NAMALWA (cell line): ENCODE results near the gene GMPPA.

Source experiments
- DNase-seq: peaks from one replicate; pipeline ENCODE4 v3.0.0-alpha.2; 2015; ENCODE audit warnings: low spot score

GMPPA gene

DNA sequence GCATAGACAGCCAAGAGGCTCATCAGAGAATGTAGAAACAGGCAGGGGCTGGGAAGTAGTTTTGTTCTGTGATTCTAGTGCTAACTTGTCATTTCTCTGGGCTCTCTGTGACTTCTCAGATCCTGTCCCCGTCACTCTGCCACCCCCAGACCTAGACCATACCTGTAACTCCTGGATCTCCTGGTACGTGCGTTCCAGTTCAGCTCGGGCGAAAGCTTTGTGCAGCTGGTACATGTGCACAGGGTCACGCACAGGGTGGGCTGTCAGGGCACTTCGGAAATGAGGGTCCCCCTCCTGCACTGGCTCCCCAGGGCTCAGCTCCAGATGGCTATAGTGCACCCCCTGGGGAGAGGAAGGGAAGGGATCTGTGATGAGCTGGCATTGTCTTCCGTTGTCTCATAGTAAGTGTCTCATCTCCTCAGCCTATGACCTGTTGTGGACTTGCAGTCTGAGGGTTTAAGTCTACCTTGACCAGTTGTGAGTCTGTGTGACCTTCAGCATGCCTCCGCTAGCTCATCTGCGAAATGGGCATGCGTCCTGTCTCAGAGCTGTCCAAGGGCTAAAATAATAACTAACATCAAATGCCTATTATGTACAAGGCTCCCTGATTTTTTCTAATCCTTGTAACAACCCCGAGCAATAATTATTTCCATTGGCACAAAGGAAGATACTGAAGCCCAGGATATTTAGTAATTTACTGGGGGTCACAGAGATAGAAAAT, 42.3 kb downstream of the GMPPA start:
- DNase-seq: no peak

DNA sequence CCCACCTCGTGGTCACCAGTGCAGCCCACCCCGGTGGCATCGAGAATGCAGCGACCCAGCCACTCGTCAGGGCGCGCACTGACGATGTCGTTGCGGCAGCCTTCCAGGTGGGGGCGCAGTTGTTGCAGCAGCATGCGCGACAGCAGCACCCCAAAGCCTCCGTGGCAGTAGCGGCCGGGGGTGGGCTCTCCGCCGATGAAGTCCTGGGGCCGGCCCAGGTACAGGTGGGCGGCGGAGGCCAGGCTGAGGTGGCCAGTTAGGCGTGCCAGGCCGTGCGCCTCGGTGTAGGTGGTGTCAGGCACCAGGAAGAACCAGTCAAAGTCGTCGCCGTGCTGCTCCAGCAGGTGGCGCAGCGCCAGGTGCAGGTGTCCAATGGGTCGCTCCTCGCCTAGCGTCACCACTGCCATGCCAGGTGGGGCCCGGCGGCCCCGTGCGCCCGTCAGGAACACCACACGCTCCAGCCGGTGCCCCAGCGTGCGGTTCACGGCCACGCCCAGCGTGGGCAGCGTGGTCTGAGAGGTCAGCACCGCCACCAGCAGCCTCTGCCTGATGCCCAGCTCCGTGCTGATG, 43.0 kb downstream of the GMPPA start:
- DNase-seq: peak; percentile 91

DNA sequence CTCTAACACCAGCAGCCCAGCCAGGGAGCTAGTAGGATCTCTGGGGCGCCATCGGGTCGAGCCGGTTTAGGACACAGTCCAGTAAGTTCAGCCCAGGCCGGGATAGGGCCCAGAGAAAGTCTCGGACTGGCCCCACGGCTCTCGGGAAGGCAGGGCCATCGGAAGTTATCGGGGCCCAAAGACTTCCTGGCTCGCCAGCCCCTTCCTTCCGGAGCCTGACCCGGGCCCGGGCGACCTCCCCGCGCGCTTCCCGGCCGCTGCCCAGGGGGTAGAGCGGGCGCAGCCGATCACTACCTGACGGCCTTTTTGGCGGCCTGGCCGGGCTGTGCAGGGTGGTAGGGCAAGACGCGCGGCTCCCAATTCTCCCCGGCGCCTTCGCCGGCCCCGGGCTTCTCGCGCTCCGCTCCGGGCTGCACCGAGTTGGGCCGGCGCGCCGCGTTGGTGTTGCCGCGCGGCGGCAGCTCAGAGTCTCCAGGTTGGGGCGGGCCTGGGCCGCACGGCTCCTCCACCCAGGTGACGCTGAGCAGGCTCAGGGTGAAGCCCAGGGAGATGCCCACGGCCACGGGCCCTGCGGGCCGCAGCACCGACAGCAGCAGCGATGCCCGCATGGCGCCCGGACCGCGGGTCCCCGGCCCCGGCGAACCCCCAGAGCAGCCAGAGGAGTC, 44.4 kb downstream of the GMPPA start:
- peak; percentile 35 for DNase-seq

DNA sequence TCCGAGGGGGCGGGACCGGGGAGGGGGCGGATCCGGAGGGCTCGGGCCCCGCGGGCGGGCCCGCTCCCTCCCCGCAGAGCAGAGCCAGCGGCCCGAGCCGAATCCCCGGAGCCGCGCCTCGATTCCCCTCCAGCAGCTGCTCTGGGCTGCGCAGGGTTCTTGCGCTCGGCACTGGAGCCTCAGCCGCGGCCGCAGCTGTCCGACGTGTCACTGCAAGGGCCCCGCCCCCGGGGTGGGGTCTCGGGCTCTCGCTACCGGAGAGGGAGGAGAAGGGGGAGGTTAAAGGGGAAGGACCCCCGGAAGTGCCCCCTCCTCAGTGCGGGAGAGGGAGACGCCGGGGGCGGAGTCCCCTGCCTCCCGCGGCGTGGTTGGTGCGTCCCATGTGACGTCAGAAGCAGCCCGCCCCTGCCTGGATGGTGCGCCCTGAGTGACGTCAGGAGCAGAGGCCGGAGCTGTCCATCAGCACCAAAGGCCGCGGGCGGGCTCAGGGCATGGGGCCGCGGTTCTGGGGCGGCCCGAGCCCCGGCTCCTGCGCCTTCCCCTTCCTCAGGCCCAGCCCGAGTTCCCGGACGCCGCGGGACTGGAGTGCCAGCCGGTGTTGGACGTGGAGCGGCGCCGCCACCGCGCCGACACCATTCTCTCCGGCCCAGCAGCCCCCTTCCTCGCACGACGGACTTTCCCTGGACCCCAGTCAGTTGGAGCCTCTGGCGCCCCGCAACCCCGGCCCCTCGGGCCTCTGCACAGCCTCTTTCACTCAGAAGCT, 45.1 kb downstream of the GMPPA start, which contains the start of the genes CHPF and TMEM198:
TSS of gene CHPF (minus strand) at position 214 of the 763 bp plus-strand sequence. CDS start 271 bp downstream, outside the sequence.
TSS of gene TMEM198 (plus strand) at position 433 of the 763 bp plus-strand sequence. CDS start 700 bp downstream, outside the sequence.
- DNase-seq: peak; percentile 99

DNA sequence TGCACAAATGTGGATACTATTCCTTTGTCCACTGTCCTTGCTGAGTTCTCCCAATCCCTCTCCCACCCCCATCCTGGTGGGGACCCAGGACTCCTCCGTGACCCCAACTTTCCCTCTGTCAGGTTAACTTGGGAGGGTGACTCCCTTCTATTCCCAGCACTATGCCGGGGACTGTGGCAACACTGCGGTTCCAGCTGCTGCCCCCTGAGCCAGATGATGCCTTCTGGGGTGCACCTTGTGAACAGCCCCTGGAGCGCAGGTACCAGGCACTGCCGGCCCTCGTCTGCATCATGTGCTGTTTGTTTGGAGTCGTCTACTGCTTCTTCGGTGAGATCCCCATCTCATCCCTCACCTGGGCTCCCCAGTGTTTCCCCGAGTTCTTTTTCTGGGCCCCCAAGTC, 45.9 kb downstream of the GMPPA start:
- no peak for DNase-seq

DNA sequence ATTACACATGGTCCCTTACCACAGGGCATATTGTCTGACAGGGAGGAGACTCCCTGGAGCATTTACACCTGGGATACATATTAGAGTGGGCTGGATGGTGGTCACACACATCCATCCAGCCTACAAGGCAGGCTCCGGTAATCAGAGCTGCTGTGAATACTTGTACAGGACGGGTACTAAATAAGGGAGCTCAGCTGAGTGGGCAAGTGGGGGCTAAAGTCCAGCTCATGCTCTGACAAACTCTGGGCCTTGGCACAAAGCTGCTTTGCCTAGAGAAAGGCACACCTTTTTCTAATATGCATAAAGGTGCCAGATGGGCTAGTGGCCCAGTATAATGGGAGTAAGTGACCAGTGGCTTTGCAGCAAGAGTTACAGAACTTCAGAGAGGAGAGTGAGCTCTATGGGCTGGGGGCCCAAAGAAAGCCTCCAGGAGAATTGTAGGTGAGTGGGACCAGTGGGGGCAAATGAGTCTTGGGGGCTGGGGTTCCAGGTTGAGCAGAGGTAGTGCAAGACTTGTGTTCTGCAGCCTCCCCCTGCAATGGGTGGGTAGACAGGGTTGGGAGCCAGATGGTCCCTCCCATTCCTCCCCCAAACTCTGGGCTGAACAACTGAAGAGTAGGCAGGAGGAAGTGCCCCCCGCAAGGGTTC, 46.7 kb downstream of the GMPPA start:
- no peak for DNase-seq

DNA sequence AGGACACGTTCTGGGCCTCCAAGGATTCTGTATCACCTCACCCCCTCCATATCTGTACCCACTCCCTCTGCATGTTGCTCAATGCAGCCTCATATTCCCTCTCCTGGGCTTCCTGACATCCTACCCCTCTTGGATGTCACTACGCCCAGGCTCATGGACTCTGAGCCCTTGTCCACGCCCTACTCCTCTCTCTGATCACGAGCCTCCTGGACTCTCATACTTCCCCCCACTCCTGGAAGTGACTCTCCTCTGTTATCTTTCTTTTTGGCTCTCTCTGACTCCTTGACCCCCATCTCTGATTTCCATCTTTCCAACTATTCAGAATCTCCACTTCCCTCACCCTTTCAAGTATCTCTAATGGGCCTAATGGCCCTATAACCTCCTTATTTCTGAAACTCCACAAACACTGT, 47.3 kb downstream of the GMPPA start:
- no peak for DNase-seq

DNA sequence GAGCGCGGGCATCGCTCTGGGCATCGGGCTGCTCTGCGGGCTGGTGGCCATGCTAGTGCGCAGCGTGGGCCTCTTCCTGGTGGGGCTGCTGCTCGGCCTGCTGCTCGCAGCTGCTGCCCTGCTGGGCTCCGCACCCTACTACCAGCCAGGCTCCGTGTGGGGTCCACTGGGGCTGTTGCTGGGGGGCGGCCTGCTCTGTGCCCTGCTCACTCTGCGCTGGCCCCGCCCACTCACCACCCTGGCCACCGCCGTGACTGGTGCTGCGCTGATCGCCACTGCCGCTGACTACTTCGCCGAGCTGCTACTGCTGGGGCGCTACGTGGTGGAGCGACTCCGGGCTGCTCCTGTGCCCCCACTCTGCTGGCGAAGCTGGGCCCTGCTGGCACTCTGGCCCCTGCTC, 48.9 kb downstream of the GMPPA start:
- no peak for DNase-seq

DNA sequence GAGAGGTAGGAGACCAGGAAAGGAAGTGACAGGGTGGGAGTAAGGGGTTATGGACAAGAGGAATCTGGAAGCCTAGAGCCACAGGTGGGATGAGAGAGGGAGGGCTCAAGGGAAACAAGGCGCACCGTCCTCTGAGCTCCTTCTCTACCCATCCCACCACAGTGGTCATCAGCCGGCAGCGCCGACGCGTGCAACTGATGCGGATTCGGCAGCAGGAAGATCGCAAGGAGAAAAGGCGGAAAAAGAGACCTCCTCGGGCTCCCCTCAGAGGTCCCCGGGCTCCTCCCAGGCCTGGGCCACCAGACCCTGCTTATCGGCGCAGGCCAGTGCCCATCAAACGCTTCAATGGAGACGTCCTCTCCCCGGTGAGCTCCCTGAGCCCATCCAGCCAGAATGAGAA, 50.3 kb downstream of the GMPPA start:
- no peak for DNase-seq

DNA sequence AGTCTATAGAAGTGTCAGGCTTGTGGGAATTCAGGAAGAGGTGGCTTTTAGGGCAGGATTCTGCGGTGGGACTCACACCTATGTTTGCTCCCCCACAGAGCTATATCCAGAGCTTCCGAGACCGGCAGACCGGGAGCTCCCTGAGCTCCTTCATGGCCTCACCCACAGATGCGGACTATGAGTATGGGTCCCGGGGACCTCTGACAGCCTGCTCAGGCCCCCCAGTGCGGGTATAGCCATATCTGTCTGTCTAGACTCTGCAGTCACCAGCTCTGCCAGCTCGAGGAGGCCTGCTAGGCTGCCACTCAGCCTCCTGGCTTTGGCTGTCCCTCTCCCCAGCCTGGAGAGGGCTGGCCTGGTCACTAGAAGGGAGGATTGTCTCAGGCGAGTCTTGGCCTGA, 50.9 kb downstream of the GMPPA start:
- no peak for DNase-seq

DNA sequence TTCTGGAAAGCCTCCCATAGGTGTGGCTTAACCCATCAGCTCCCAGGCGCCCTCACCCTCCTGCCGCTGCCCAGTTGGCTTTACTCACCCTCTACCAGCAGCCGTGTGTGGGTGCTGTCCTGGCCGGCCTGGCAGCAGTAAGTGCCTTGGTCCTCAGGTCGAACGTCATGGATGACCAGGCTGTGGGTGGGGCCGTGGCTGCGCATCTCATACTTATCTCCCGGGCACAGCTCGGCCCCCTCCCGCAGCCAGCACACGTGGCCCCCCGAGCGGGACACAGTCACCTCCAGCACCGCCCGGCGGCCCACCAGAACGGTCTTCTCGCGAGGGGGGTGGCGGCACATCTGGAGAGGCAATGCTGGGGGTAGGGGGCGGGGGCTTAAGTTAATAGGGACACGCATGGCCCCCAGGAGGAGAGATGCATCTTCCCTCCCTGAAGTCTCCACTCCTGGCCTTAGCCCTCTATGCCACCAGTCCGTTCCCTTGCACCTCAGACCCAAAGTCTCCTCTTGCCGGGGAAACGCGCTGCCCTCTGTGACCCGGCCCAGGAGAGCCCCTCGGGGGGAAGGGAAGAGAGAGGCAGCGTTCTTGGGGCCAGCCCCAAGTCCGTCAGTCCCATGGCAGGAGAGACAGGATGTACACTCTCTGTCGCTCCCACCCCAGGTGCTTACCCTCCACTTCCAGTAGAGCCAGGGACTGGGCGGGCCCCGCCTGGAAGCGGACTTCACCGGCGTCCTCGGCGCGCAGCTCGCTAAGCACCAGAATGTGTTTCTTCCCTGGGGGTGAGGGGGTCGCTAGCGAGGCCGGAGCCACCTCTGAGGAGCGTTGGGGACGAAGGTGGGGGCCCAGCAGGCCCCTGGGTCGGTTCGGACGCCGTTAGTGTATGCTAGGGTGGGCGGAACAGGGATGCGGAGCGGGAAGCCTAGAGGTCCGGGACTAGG, 53.0 kb downstream of the GMPPA start:
- no peak for DNase-seq

DNA sequence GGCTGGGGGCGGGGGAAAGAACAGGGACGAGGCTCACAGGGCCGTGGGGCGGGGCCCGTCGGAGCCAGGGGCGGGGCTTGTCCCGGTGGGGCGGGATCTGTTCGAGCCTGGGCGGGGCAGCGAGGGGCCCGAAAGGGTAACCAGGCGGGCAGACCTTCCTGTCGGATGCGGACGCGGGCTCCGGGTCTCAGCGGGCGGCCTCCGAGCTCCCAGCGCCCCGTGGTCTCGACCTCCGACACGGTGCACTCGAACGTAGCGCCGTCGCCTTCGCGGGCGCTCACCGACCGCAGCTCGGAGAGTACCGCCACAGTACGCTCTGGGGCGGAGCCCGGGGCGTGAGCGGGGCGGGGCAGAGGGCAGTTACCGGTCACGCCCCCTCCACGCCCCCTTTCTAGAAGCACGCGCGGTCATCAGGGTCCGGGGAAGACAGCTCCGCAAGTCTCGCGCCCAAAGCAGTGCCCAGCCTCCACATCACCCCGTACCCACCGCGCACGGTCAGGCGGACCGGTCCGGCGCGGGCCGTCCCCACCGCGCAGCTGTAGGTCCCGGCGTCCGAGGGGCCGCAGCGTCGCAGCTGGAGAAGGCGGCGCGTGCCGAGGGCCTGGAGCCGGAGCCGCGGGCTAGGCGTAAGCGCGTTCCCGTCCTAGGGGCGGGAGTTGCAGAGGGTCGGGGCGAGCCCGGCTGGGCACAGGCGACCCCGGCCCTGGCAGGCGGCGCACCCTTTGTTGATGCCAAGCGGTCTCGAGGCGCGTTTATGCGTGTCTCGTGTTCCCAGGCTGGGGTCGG, 53.9 kb downstream of the GMPPA start:
- DNase-seq: peak; percentile 33

DNA sequence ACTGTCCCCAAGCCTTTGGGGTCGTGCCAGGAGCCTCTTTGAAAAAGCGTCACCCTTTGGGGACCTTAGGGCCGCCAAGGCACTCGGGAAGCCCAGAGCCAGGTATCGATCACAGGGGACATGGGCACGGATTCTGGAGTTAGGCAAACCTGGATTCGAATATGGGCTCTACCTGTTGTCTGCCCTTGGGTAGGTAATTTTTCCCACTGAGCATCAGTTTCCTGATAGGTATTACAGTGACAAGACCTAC, 54.4 kb downstream of the GMPPA start:
- no peak for DNase-seq

DNA sequence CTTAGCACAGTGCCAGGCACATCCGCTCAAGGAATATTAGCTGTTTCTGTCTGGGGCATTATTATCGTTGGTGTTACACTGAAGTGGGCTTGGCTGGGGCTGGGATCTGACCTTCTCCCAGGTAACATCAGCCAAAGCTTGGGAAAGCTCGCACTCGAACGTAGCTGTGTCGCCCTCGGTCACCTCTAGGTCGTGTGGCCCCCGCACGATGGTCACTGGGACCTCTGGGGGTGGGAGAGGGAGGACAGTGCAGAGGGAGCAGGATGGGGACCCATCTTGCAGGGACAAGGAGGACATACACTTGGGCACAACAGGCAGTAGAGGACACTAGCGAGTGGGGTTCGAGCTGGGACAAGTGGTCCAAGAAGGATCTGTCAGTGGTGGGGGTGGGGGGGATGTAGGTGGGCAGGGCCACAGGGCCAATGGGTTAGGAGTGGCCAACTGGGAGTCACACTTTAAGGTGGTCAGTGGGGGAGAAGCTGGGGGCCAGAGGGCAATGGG, 54.8 kb downstream of the GMPPA start:
- no peak for DNase-seq

DNA sequence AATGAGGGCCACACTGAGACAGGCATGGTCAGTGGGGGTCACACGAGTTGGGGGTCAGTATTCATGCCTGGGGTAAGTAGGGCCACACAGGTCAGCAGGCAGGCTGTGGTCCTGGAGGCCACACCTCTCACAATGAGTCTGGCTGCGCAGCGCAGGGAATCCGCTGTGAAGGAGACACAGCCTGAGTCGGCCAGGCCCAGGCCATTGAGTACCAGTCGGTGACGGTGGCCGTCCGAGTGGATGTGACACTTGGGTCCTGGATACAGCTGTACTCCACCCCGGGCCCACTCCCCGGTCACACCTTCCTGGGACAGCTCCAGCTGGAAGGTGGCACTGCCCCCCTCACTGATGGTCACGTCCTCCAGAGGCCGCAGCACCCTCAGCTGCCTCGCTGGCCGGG, 55.7 kb downstream of the GMPPA start:
- DNase-seq: no peak

DNA sequence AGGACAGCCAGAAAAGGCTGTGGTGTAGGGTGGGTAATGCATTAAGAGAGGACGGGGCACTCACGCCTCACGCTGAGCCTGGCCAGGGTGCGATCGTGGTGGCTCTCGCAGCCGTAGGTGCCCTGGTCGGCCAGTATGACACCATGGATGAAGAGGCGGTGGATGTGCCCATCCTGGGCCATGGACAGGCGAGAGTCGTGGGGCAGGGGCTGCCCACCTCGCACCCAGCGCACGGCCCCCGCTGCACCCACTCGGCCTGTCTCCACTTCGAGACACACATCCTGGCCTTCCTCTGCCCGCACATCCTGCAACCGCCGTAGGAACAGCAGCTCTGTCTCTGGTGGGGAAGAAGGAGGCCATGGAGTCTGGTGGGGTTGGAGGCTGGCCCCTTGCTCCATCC, 57.3 kb downstream of the GMPPA start:
- DNase-seq: no peak

DNA sequence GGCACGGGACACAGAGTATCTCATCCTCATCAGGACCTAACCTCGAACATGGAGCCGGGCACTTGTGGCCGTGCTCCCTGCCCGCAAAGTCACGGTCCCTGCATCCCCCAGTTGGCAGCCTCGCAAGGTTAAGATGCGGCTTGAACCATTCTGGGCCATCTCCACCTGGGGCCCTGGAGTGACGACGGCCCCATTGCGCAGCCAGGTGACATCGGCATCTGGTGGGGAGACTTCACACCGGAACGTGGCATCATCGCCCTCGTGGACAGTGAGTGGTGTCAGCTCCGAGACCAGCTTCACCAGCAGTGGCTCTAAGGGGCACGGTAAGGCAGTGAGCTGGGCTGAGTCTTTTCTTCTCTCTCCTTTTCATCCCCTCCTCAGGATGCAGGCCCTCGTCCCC, 57.7 kb downstream of the GMPPA start:
- DNase-seq: no peak
